ENCODE data around the gene JAML.

JAML gene

DNA sequence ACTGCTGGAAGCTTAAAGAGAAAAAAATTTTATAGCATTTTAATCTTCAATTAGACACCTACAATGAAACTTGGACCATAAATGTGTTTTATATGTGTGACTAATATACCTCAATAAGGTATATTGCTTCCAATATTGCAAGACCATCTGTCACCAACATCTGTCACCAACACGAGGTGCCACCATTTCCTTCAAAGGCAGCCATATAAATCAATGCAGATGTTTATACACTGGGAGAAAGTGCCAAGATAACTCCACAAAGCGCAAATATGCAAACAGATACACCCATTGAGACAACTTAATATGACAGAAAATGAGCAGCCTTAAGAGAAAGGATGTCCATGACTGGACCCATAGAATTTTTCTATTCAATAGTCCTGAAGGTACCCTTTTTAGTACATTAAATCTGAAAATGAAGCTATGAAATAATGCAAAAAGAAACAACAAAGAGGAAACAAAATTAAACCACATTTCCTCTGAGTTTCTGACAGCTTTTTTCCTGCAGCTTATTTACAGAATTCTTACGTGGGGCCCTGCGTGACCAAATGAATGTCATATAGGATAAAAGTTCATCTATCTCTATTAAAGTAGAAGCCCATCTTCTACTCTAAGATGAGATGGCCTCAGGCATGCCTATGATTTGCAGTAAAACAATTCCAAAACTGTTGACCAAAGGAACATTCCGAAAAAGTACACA, 14.8 kb upstream of the JAML start:
- DNase-seq (ENCODE audit: low spot score): no peak

DNA sequence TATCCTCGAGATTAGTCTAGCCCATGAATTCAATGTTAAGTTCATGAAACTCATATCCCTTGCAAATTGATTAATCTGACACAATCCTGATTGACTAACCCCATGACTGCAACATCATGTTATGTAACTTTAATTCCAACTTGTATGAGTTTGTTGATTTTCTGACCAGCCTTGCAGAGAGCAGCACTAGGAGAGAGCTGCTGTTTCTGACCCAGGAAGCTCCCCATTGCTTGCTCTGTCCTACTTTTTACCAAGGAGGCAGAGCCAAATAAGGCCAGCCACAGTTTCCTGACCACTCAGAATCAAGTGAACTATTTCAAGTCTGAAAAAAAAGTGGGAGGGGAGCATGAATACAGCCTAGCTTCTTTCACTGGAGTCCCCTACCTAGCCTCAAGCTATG, 14.1 kb upstream of the JAML start:
- no peak for DNase-seq (ENCODE audit: low spot score)

DNA sequence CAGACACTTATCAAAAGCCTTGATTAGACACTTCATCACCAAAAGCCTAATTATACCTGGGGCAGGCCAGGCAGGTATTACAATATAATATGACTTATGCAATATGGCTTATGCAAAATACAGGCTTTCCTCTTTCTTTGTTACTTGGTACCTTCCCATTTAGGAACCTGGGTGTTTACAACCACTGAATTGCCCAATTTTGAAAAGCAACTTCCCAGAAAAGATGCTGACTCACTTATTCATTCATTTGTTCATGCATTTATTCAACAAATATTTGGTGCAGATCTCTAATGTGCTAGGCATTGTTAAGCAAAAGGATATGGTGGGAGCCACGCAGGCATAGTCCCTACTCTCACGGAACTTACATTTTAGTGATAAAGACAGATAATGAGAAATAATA, 13.6 kb upstream of the JAML start:
- DNase-seq (ENCODE audit: low spot score): no peak

DNA sequence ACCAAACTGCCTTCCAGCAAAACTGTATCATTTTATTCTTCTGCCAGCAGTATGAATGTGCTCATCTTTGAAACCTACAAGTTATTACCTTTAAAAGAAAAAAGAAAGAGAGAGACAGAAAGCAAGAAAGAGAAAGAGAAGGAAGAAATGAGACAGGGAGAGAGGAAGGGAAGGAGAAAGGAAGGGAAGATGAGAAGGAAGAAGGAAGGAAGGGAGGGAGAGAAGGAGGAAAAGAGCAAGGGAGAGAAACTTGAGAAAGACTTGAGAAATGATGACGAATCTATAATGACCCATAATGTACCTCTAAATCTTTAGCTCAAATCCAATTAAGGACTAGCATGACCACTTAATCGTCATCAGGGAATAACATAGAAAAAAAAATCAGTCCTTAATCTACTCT, 11.4 kb upstream of the JAML start:
- no peak for DNase-seq (ENCODE audit: low spot score)

DNA sequence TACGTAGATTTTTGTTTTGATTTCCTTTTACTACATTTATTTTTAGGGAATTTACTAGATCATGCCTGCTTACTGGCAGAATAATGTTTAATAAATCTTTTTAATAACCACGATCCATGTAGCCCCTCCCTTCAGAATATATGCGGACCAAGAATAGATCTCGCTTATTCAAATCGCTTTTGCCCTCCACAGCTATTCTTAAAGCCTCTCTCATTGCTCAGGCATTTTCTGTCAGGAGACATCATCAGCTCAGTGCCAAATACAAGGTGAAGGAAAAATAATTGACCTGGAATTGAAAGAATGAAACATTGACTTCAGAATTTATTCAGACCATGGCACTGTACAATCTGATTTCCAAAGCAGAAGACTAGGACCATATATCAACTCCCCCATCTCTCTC, 10.0 kb upstream of the JAML start:
- DNase-seq (ENCODE audit: low spot score): no peak

DNA sequence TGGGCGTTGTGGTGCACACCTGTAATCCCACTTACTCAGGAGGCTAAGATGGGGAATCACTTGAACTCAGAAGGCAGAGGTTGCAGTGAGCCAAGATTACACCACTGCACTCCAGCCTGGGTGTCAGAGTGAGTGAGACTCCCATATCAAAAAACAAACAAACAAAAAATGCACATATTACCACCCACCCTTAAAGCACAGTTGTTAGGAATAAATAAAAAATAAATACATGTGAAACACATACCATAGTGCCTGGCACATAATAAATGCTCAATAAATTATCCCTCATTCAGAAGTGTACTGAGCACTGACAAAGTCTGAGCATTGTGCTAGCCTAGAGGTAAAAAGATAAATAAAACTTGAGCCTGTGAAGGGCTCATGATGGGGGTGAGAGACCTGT, 9.0 kb upstream of the JAML start:
- DNase-seq (ENCODE audit: low spot score): no peak

DNA sequence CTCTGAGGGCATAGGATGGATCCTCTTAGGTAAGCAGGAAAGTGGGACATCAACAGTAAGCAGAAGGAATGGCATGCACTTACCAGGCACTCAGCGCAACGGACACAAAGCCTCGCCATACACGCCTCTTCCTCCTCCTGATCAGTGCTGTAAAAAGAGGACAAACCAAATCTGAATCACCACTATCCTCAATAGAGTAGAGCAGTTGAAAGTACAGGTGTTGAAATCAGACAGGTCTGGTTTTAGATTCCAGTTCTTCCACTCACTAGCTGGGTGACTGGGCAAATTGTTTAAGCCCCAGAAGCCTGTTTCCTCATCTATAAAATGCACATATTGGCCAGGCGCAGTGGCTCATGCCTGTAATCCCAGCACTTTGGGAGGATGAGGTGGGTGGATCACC, 8.6 kb upstream of the JAML start:
- no peak for DNase-seq (ENCODE audit: low spot score)

DNA sequence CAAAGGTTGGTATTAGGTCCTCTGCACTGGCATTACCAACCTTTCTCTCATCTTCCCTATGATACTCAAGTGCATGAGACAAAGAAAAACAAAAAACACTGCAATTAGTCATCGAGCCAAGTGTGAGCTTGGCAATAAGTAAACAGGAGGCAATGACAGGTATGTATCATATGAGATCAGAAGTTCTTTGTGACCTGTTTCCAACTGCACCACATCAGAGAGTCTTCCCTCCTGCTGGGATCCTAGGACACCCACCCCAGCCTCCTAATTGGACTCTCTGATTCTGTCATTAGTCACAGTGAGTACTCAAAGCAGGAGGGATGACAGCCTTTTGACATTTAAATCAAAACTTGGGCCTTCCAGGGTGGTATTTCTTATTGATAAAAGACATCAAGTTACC, 7.8 kb upstream of the JAML start:
- DNase-seq (ENCODE audit: low spot score): no peak

DNA sequence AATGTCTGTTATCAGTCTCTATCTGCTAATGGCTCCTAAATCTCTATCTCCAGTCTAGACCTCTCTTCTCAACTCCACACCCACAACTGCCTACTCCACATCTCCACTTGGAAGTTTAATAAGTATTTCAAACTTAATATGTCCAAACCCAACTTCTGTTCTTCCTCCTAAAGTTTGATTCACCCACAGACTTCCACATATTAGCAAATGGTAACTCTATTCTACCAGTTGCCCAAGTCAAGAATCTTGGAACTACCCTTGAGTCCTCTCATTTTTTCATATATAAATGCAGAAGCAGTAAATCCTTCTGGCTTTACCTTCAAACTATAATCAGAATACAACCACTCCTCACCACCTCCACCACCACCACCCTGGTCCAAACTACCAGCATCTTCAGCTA, 6.7 kb upstream of the JAML start:
- DNase-seq (ENCODE audit: low spot score): no peak

DNA sequence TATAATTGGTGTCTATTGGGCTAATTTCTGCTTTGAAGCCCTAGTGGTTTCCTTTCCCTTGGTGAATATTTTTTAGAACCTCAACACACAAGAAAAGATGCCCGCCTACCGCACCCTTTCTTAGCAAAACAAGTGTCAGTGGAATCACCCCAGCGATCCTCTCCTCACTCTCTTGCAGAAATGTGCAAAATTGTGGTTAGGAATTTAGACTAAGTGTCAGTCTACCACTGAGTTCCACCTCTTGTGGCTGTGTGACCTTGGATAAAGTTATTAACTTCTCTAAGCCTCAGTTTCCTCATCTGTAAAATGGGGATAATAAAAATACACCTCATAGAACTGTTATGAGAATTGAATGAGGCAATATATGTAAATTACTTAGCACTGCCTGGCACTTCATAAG, 5.3 kb upstream of the JAML start:
- no peak for DNase-seq (ENCODE audit: low spot score)

DNA sequence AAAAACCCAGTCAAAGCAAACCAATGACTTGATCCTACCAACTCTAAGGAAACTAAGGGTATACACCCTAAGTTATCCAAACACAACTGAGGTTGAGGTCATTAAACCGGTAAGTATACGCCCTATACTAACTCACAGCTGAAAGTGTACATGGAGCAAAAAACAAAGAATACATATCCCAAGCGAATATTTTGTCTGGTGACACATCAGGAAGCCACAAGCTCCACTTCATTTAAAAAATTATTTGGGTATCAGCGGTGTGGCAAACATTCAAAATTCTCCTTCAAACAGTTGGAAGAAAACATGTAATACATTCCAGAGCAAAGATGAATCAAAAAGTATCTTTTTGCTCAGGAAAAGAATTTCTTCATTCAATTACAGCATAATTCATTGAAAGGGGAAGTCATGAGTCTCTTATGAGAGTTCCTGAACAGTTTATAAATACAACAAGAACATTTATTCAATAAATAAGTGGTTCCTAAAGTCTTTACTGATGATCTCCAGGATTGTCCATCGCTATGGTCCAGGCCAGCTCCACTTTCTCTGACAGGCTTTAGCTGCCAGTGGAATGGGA, 4.5 kb upstream of the JAML start:
- DNase-seq (ENCODE audit: low spot score): no peak

DNA sequence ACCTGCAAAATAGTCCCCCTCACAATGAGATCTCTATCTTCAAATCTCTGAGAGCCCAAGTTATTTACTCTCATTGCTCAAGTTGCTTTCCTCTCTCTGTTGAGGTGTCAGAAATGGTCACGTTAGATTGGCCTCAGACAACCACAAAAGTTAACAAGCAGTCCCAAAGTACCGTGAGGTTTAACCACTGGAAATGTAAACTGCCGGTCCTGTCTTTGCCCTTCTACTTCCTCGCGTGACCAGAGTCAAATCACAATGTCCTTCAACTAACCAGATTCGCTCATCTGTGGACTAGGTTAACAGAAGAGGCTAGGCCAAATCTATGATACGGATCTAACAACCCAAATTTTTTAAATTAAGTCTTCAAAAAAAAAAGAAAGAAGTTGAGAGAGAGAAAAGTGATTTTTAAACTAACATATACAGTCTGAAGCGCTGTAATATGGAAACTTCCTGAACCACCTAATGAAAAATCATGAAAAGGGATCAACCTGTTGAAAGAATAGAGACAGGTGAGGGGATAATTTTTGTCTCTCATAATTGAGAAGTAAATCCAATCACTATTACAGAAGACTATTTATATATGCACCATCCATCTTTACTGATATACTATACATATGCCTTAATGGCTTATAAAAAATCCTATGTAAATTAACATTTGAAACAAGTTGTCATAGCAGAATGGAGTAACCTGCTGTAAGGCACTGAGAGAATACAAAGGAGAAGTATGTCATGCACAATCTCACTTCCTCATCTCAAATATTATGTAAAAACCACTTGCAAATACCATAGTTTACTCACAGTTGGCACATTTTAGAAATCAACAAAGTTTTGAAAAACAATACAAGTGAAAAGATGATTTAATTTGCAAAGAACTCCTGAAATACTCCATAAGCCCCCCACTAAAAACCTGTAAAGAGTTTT, 3.3 kb upstream of the JAML start:
- DNase-seq (ENCODE audit: low spot score): no peak

DNA sequence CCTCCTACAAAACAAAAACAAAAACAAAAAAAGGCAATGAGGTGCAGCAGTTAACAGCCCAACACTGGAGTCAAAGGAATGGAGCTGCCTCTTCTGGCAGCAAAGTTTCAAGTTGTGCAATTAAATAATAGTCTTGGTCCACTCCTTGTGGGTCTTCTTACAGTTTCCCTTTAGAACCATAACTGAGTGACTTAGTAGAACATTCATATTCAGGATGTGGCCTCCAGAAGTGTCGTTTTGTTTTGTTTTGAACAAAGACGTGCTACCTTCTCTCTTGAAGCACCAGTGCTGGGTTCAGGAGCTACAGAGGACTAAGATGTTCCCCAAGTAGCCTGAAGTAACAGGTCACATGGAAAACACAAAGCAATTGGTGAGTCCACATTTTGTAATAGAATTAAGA, 2.0 kb upstream of the JAML start:
- DNase-seq (ENCODE audit: low spot score): no peak

DNA sequence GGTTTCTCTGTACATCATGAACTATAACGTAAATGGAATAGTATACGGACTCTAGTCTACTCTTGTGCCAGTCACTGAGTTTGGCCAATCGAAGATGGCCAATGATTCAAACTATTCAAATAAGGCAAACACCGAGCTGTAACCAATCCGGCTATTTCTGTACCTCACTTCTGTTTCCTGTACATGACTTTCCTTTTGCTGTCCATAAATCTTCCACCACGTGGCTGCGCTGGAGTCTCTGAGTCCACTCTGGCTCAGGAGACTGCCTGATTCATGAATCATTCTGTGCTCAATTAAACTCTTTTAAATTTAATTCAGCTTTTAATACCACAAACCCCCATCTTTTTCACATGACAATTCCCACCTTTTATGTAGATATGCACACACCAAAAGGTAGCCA, 1.5 kb upstream of the JAML start:
- DNase-seq (ENCODE audit: low spot score): no peak

DNA sequence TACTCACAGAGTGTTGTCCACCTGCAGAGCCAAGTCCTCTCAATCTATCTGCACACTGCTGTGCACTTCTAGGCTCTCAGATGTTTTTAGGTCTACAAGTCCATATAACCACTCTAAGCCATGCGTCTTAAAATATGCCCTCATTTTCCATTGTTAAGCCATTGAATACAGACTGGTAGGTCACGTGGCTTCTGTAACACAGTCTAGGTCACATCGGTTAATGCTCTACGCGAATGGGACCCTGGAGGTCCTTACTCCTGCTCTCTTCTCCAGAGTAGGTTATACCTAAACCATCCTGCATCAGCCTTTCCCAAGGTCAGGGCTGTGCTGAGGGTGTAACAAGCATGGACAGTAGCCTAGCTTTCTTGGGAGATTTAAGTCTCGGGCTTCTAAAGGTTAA, 819 bp downstream of the JAML start:
- DNase-seq (ENCODE audit: low spot score): no peak

DNA sequence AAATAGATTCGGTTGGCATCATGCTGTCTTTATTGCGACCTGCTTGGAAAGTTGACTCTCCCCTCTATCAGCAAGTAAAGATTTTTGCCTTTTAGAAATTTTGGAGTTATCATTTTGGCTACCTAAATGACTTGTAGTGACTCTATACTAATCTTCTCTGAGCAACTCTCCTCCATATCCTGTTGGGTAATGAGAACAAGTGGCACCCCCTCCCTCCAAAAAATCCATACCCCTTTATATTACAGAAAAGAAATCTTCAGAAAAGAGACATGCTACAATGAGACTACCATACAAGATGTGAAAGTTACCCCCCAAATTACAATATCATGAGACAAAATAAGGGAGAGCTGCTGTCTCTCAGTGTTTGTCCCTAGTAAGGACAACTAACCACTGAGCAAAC, 1.2 kb downstream of the JAML start:
- DNase-seq (ENCODE audit: low spot score): no peak

DNA sequence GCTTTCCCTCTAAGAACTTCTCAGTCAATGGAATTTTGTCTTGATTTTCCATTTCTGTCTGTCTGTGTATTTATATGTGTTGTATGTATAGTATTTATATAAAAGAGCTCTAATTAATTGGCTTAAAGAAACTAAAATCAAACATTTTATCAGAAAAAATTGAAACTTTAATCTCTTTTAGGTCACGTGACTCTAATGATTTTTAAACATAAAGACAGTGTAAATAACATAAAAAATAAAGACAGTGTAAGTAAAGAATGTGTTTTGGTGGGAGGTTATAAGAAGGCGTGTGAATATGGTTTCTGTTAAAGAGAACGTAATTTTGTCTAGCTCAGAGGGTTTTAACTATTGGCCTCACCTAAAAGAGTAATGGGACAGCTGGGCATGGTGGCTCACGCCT, 2.4 kb downstream of the JAML start:
- DNase-seq (ENCODE audit: low spot score): no peak

DNA sequence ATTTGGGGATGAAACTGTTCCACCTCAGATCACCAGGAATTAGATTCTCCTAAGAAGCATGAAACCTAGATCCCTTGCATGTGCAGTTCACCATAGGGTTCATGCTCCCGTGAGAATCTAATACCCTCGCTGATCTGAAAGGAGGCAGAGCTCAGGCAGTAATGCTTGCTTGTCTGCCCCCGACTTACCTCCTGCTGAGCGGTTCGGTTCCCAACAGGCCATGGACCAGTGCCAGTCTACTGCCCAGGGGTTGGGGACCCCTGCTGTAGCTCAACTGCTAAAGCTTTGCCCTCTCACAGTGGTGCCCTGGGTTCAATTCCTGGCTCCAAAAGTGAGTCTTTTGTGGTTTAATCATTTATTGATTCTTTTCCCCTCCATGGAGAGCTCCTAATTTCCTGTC, 3.4 kb downstream of the JAML start:
- no peak for DNase-seq (ENCODE audit: low spot score)

DNA sequence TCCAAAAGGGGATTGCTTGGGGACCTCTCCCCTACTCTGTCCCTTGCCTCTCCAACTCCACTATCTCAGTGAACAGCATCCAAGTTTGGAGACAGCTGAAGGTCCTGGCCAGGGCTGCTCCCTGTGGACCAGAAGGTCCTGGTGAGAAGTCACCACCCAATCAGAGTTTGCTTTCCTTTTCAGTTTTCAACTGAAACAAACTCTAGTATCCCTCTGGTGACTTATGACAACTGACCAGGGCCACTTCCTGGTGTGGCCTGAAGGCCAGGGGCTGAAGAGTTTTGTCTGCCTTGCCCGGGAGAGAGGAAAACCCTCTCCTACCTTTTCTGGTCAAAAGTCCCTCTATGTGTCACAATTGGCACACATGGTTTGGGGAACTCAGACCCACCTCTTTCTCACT, 5.1 kb downstream of the JAML start:
- no peak for DNase-seq (ENCODE audit: low spot score)

DNA sequence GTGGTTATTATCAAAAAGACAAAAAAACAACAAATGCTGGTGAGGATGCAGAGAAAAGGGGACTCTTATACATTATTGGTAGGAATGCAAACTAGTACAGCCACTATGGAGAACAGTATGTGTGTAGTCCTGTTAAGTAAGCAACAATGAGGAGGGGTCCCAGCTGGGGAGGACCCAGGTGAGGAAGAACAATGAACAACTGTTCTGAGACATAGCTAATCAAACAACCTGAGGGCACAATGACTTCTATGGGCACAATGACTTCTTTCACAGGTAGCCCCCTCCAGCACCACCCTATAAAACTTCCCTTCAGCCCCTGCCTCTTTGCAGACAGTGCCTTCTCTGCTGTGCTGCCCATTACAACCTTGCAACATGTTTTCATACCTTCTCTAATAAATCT, 5.6 kb downstream of the JAML start:
- DNase-seq (ENCODE audit: low spot score): no peak

DNA sequence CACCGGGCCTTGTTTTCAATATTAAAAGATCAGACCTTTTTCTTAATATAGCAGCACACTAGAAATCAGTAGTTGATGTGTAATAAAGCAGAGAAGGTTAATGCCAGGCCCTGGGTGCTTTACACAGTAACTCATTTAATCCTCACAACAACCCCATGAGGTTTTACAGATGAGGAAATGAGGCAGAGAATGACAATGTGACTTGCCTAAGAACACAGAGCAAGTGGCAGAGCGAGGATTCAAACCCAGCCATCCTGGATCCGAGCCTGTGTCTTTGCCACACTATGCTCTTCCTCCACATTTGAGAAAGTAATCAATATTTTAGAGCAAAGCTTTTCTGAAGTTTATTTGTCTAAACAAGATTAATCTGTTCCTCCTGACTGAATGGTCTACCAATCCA, 7.2 kb downstream of the JAML start:
- no peak for DNase-seq (ENCODE audit: low spot score)

DNA sequence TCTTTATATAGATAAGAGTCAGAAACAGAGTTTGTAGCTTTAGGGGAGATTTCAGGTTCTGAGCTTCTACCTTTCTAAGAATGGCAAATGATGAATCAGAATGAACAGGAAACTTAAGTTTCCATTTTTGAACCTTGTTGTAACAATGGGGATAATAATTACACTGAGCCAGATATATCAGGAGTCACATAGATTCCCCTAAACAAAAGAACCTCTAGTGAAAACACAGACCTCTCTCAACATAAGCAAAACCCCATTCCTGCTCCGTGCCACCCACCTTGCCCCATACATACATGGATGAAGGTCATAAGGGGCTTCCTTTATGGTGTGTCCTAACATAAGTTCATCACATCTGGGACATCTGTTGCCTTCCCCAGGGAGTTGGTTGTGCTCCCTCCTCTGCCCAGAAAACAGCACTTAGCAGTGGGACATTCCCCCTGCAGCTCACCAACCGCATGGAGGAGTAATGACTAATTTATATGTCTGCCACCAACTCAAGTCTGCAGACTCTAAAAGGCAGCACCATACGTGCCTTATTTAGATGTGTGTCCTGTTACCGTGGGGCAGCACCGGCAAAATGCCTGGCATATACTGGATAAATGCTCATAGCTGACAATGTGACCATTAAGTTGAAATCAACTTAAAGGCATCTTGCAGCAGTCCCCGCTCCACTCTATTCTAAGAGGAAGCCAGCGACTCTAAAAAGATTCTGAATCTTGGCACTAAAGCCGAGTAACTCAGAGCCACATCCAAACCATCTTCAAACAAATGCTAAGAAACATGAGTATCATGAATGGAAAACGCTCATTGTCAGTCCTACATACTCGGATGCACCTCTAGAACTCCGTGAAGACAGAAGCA, 8.0 kb downstream of the JAML start:
- no peak for DNase-seq (ENCODE audit: low spot score)

DNA sequence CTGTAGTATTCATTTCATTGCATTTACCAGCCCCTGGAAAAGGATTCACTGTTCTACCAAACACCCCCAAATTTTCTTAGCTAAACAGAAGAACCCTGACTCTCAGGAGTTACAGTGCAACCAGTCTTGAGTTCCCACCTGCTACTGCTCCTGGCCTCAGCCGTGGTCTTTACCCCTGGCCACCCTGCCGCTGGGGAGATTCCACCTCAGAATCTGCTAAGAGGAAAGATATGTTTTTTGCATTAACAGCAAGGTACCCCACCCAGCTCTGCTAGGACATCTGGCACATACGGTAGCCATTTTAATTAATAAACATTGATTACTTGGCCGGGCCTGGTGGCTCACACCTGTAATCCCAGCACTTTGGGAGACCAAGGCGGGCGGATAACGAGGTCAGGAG, 9.0 kb downstream of the JAML start:
- DNase-seq (ENCODE audit: low spot score): no peak
